Measurements from ENCODE around the gene AGBL1. TPM values are rescaled to one million over a fixed set of nuclear protein-coding genes. Genes with fewer than 3 reads are reported as not detected.

The AGBL1 gene
- total and polyA plus RNA-seq, 3 experiments from 2014 or later: not detected

DNA sequence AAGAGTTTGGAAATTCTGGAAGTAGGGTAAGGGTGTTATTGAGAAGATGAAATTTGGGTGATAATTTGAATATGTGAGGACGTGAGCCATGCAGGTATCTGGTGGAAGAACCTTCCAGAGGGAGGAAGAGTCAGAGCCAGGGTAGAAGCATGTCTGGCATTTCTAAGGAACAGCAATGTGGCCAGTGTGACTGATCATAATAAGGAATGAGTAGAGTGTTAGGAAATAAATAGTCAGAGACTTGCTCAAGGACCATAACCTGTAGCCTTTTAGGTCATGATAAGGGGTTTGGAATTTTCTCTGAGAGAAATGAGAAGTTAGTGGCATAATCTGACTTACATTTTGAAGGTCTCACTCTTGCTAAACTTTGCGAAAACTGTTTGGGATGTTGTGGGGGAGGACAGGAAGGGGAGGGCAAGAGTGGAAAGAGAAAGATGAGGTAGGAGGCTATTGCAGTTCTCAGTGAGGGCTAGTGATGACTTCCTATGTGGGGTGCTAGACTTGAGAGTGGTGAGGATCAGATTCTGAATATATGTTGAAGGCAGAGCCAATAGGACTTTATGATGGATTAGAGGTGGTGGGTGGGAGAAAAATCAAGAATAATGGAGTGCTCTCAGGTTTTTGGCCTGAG, 568.3 kb downstream of the AGBL1 start:
- Histone ChIP-seq H3K27me3 (ENCODE audit: insufficient read depth, low read length, poor library complexity, severe bottlenecking) (no peaks in the 10 kb centered on the region), H3K4me1 (ENCODE audit: insufficient read depth, low read length) (peaks cover 30% of the 10 kb centered on the region), H3K36me3 (ENCODE audit: insufficient read depth, low read length) (no peaks in the 10 kb centered on the region), H3K9me3 (ENCODE audit: low read length) (no peaks in the 10 kb centered on the region), H3K27ac (ENCODE audit: low read depth, low read length) (no peak overlapping the region), H3K4me3 (ENCODE audit: low read length) (no peak overlapping the region)
- Mint-ChIP-seq H3K4me3 (no peak overlapping the region), H3K27me3 (peaks cover 0 to 1% of the 10 kb centered on the region in 2 donors), H3K27ac (no peak overlapping the region), H3K36me3 (peaks cover 0 to 1% (median 0%) of the 10 kb centered on the region in 3 donors), H3K9me3 (no peaks in the 10 kb centered on the region), H3K4me1 (peaks cover 21 to 33% (median 33%) of the 10 kb centered on the region in 3 donors)
- ChIA-PET CTCF (no interaction called here), POLR2A (no interaction called here)
- no peak for DNase-seq

DNA sequence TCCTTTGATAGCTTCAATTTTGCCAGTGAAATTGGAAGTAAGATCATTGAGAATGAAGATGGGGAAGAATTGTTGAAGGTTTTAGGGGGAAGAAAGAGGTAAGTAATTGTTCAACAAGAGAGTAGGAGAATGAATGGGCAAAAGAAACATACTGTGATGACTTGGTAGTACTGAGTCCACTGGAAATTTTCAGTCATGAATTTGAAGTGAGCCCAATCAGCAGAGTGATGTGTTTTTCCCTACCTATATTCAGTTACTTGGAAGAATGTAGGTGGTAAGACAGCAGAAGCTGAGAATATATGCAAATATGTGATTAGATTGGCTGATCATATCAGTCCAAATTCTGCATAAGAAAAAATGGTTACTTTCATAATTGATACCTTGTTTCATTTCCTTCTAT, 569.6 kb downstream of the AGBL1 start:
- Histone ChIP-seq H3K36me3 (ENCODE audit: insufficient read depth, low read length) (no peaks in the 10 kb centered on the region), H3K27ac (ENCODE audit: low read depth, low read length) (no peak overlapping the region), H3K4me3 (ENCODE audit: low read length) (no peak overlapping the region), H3K27me3 (ENCODE audit: insufficient read depth, low read length, poor library complexity, severe bottlenecking) (no peaks in the 10 kb centered on the region), H3K9me3 (ENCODE audit: low read length) (no peaks in the 10 kb centered on the region), H3K4me1 (ENCODE audit: insufficient read depth, low read length) (peaks cover 42% of the 10 kb centered on the region)
- ChIA-PET POLR2A (no interaction called here), CTCF (no interaction called here)
- no peak overlapping the region for H3K27ac Mint-ChIP-seq
- H3K27me3 Mint-ChIP-seq: peaks cover 0 to 1% of the 10 kb centered on the region in 2 donors
- H3K9me3 Mint-ChIP-seq: no peaks in the 10 kb centered on the region
- no peak overlapping the region for H3K4me3 Mint-ChIP-seq
- DNase-seq: no peak
- peaks cover 34 to 46% (median 46%) of the 10 kb centered on the region in 3 donors for H3K4me1 Mint-ChIP-seq
- peaks cover 0 to 1% (median 0%) of the 10 kb centered on the region in 3 donors for H3K36me3 Mint-ChIP-seq

- no peak for DNase-seq
- H3K27me3 Mint-ChIP-seq: peaks cover 0 to 1% of the 10 kb centered on the region in 2 donors
- CTCF ChIA-PET: interaction anchor here (1.2 to 1.4 kb wide), 2 partner anchors 13 to 25 kb away, joined by 4 read pairs; no protein-coding TSS in a partner anchor
- H3K9me3 Mint-ChIP-seq: no peaks in the 10 kb centered on the region
- H3K36me3 Mint-ChIP-seq: peaks cover 0 to 1% (median 0%) of the 10 kb centered on the region in 3 donors
- Histone ChIP-seq H3K4me3 (ENCODE audit: low read length) (no peak overlapping the region), H3K36me3 (ENCODE audit: insufficient read depth, low read length) (no peaks in the 10 kb centered on the region), H3K4me1 (ENCODE audit: insufficient read depth, low read length) (peaks cover 50% of the 10 kb centered on the region), H3K27me3 (ENCODE audit: insufficient read depth, low read length, poor library complexity, severe bottlenecking) (no peaks in the 10 kb centered on the region), H3K27ac (ENCODE audit: low read depth, low read length) (no peak overlapping the region), H3K9me3 (ENCODE audit: low read length) (no peaks in the 10 kb centered on the region)
- POLR2A ChIA-PET: no interaction called here
- H3K4me3 Mint-ChIP-seq: no peak overlapping the region
- no peak overlapping the region for H3K27ac Mint-ChIP-seq
- peaks cover 42 to 55% (median 54%) of the 10 kb centered on the region in 3 donors for H3K4me1 Mint-ChIP-seq
These were observed 570.4 kb downstream of the AGBL1 start for GRCh38 chr15:86650094-86650493.

DNA sequence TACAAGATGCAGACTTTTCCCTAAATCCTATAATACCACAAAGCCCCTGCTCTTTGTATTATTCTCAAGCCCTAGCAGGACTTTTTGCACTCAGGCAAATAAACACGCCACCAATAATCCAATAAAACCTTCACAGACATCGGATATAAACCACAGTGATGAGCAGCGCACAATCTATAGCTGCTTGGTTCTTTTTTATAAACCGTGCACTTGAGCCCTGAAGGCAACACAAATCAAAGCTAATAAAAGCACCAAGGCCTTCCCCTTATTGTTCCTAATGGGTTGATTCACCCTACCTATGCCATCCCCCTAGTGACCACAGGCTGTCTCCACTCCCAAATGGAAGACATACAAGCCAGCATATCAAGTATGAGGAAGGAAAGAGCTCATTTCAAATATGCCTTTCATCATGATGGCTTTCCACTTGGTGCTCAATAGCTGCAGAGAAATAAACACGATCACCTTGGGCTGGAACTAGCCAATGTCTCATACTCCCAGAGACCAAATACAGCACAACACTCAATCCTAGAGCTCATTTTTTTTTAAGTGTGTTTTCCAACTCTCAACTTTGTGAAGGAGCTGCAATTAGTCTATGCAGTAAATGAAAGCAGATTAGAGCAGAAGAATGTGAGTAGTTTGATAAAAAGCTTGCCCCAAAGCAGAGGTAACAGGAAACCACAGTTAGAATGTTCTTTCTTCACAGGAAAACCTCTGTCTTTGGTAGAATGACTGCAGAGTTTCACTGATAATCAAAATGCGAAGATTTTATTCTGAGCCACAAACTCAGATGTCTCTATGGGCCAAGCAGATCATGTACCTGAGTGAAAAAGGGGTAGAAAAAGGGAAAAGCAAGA, 573.9 kb downstream of the AGBL1 start:
- H3K9me3 Mint-ChIP-seq: no peaks in the 10 kb centered on the region
- ChIA-PET CTCF (interaction anchor here (0.8 to 2.0 kb wide), 6 partner anchors 11 to 90 kb away, joined by 3 to 12 read pairs (median 4); no protein-coding TSS in a partner anchor), POLR2A (interaction anchor here (0.6 to 1.9 kb wide), 4 partner anchors 9 to 42 kb away, joined by 3 to 5 read pairs (median 4); no protein-coding TSS in a partner anchor)
- peaks cover 64% of the 10 kb centered on the region for H3K4me1 ChIP-seq (ENCODE audit: insufficient read depth, low read length)
- H3K36me3 Mint-ChIP-seq: peaks cover 0 to 1% (median 0%) of the 10 kb centered on the region in 3 donors
- H3K27me3 ChIP-seq (ENCODE audit: insufficient read depth, low read length, poor library complexity, severe bottlenecking): no peaks in the 10 kb centered on the region
- no peaks in the 10 kb centered on the region for H3K27me3 Mint-ChIP-seq
- H3K27ac Mint-ChIP-seq: peak overlapping the region; percentile 45 to 96 (median 82)
- no peaks in the 10 kb centered on the region for H3K36me3 ChIP-seq (ENCODE audit: insufficient read depth, low read length)
- peak overlapping the region; percentile 46 for H3K4me3 ChIP-seq (ENCODE audit: low read length)
- H3K4me3 Mint-ChIP-seq: peak overlapping the region; percentile 9 to 77 (median 70)
- no peaks in the 10 kb centered on the region for H3K9me3 ChIP-seq (ENCODE audit: low read length)
- peaks cover 55 to 80% (median 77%) of the 10 kb centered on the region in 3 donors for H3K4me1 Mint-ChIP-seq
- peak in 2 of 5 donors; percentile 22 to 27 for DNase-seq
- no peak overlapping the region for H3K27ac ChIP-seq (ENCODE audit: low read depth, low read length)

GRCh38 chr15:86654501-86654900, 574.8 kb downstream of the AGBL1 start:
- ChIA-PET POLR2A (interaction anchor here (1.9 kb wide), 1 partner anchor 42 kb away, joined by 5 read pairs; no protein-coding TSS in a partner anchor), CTCF (interaction anchor here (0.8 to 2.0 kb wide), 4 partner anchors 26 to 89 kb away, joined by 3 to 12 read pairs (median 4); no protein-coding TSS in a partner anchor)
- DNase-seq: no peak
- H3K36me3 ChIP-seq (ENCODE audit: insufficient read depth, low read length): no peaks in the 10 kb centered on the region
- H3K27ac Mint-ChIP-seq: peak overlapping the region in 2 of 8 donors; percentile 55 to 80
- H3K27me3 Mint-ChIP-seq: no peaks in the 10 kb centered on the region
- H3K36me3 Mint-ChIP-seq: peaks cover 0 to 4% (median 0%) of the 10 kb centered on the region in 3 donors
- H3K9me3 Mint-ChIP-seq: no peaks in the 10 kb centered on the region
- peak overlapping the region in 3 of 7 donors; percentile 41 to 75 (median 71) for H3K4me3 Mint-ChIP-seq
- H3K27ac ChIP-seq (ENCODE audit: low read depth, low read length): no peak overlapping the region
- no peaks in the 10 kb centered on the region for H3K27me3 ChIP-seq (ENCODE audit: insufficient read depth, low read length, poor library complexity, severe bottlenecking)
- H3K4me3 ChIP-seq (ENCODE audit: low read length): no peak overlapping the region
- H3K4me1 Mint-ChIP-seq: peaks cover 55 to 80% (median 77%) of the 10 kb centered on the region in 3 donors
- H3K9me3 ChIP-seq (ENCODE audit: low read length): no peaks in the 10 kb centered on the region
- H3K4me1 ChIP-seq (ENCODE audit: insufficient read depth, low read length): peaks cover 64% of the 10 kb centered on the region

- Mint-ChIP-seq H3K27ac (no peak overlapping the region), H3K9me3 (no peaks in the 10 kb centered on the region), H3K4me3 (no peak overlapping the region), H3K4me1 (peaks cover 38 to 53% (median 51%) of the 10 kb centered on the region in 3 donors), H3K27me3 (no peaks in the 10 kb centered on the region), H3K36me3 (peaks cover 0 to 2% (median 0%) of the 10 kb centered on the region in 3 donors)
- CTCF ChIA-PET: no interaction called here
- POLR2A ChIA-PET: no interaction called here
- DNase-seq: no peak
- Histone ChIP-seq H3K27ac (ENCODE audit: low read depth, low read length) (no peak overlapping the region), H3K9me3 (ENCODE audit: low read length) (no peaks in the 10 kb centered on the region), H3K27me3 (ENCODE audit: insufficient read depth, low read length, poor library complexity, severe bottlenecking) (no peaks in the 10 kb centered on the region), H3K4me1 (ENCODE audit: insufficient read depth, low read length) (peaks cover 40% of the 10 kb centered on the region), H3K36me3 (ENCODE audit: insufficient read depth, low read length) (no peaks in the 10 kb centered on the region), H3K4me3 (ENCODE audit: low read length) (no peak overlapping the region)
These were observed 577.6 kb downstream of the AGBL1 start for GRCh38 chr15:86657305-86657704.

GRCh38 chr15:86659724-86660411, 580.2 kb downstream of the AGBL1 start:
- Mint-ChIP-seq H3K9me3 (no peaks in the 10 kb centered on the region), H3K4me3 (no peak overlapping the region)

More at GRCh38 chr15:86659724-86660411, 580.2 kb downstream of the AGBL1 start:
- Mint-ChIP-seq H3K27me3 (no peaks in the 10 kb centered on the region), H3K36me3 (peaks cover 0 to 2% (median 0%) of the 10 kb centered on the region in 3 donors), H3K4me1 (peaks cover 19 to 43% (median 33%) of the 10 kb centered on the region in 3 donors), H3K27ac (no peak overlapping the region)
- H3K9me3 ChIP-seq (ENCODE audit: low read length): no peaks in the 10 kb centered on the region
- ChIA-PET CTCF (no interaction called here), POLR2A (no interaction called here)
- no peak overlapping the region for H3K4me3 ChIP-seq (ENCODE audit: low read length)
- H3K27me3 ChIP-seq (ENCODE audit: insufficient read depth, low read length, poor library complexity, severe bottlenecking): no peaks in the 10 kb centered on the region
- peaks cover 16% of the 10 kb centered on the region for H3K4me1 ChIP-seq (ENCODE audit: insufficient read depth, low read length)
- no peak overlapping the region for H3K27ac ChIP-seq (ENCODE audit: low read depth, low read length)
- no peaks in the 10 kb centered on the region for H3K36me3 ChIP-seq (ENCODE audit: insufficient read depth, low read length)
- no peak for DNase-seq

Data from CD8-positive, alpha-beta memory T cell (primary cell).